ENCODE measurements around the gene ATP6V0A1. TPM values are rescaled to one million over a fixed set of nuclear protein-coding genes. Genes with fewer than 3 reads are reported as not detected.
A peak's percentile ranks its signal among the peaks of the same experiment; 100 is the strongest.

ATP6V0A1 gene
- total RNA-seq, 1 experiment from 2014 or later = 55.2 TPM

- peaks cover 17% of the 10 kb centered on the region for H3K27me3 Mint-ChIP-seq (ENCODE audit: low read depth)
- peak; percentile 68 for ATAC-seq
- no peaks in the 10 kb centered on the region for H3K9me3 Mint-ChIP-seq
- DNase-seq (ENCODE audit: low spot score) = peak; percentile 81
- TF ChIP-seq, protein P1, sequence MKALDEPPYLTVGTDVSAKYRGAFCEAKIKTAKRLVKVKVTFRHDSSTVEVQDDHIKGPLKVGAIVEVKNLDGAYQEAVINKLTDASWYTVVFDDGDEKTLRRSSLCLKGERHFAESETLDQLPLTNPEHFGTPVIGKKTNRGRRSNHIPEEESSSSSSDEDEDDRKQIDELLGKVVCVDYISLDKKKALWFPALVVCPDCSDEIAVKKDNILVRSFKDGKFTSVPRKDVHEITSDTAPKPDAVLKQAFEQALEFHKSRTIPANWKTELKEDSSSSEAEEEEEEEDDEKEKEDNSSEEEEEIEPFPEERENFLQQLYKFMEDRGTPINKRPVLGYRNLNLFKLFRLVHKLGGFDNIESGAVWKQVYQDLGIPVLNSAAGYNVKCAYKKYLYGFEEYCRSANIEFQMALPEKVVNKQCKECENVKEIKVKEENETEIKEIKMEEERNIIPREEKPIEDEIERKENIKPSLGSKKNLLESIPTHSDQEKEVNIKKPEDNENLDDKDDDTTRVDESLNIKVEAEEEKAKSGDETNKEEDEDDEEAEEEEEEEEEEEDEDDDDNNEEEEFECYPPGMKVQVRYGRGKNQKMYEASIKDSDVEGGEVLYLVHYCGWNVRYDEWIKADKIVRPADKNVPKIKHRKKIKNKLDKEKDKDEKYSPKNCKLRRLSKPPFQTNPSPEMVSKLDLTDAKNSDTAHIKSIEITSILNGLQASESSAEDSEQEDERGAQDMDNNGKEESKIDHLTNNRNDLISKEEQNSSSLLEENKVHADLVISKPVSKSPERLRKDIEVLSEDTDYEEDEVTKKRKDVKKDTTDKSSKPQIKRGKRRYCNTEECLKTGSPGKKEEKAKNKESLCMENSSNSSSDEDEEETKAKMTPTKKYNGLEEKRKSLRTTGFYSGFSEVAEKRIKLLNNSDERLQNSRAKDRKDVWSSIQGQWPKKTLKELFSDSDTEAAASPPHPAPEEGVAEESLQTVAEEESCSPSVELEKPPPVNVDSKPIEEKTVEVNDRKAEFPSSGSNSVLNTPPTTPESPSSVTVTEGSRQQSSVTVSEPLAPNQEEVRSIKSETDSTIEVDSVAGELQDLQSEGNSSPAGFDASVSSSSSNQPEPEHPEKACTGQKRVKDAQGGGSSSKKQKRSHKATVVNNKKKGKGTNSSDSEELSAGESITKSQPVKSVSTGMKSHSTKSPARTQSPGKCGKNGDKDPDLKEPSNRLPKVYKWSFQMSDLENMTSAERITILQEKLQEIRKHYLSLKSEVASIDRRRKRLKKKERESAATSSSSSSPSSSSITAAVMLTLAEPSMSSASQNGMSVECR (CRISPR knock-in tag; IDR thresholded peaks at IDR 0.05; ENCODE audit: borderline replicate concordance) = peak; percentile 65; the same call in 1 of the 2 replicates
- TF ChIP-seq KAT7 (CRISPR knock-in tag; IDR thresholded peaks at IDR 0.05; ENCODE audit: borderline replicate concordance) (peak; percentile 22; the same call in 1 of the 2 replicates), MLX (CRISPR knock-in tag; IDR thresholded peaks at IDR 0.05) (no peak), JAZF1 (CRISPR knock-in tag; IDR thresholded peaks at IDR 0.05) (no peak), SP1 (CRISPR knock-in tag; conservative IDR thresholded peaks at IDR 0.05) (peak; percentile 57; the same call in 1 of the 2 replicates), ZNF219 (CRISPR knock-in tag; IDR thresholded peaks at IDR 0.05; ENCODE audit: borderline replicate concordance) (no peak), CREM (CRISPR knock-in tag; IDR thresholded peaks at IDR 0.05) (0 out of 2 replicates have a peak, but pooled peaks have one; percentile 35), MXD4 (CRISPR knock-in tag; IDR thresholded peaks at IDR 0.05; ENCODE audit: borderline replicate concordance) (no peak), HMGA2 (CRISPR knock-in tag; IDR thresholded peaks at IDR 0.05) (no peak), ZNF281 (CRISPR knock-in tag; IDR thresholded peaks at IDR 0.05) (peak; percentile 11; the same call in 1 of the 2 replicates), GABPB1 (CRISPR knock-in tag; IDR thresholded peaks at IDR 0.05) (peak; percentile 75), MAX (CRISPR knock-in tag; IDR thresholded peaks at IDR 0.05) (peak; percentile 58; the same call in 1 of the 2 replicates)
- CTCF ChIA-PET = interaction anchor here (0.6 to 7.1 kb wide), 15 partner anchors 9 to 373 kb away, joined by 3 to 65 read pairs (median 3); partner anchors contain the start of genes CAVIN1, KCNH4, PSMC3IP and STAT3
- H3K4me1 Mint-ChIP-seq = peaks cover 30% of the 10 kb centered on the region
- H3K36me3 Mint-ChIP-seq = peaks cover 11% of the 10 kb centered on the region; the same call in 1 of the 2 replicates
- H3K27ac Mint-ChIP-seq = peak overlapping the region; percentile 65
- H3K4me3 Mint-ChIP-seq = peak overlapping the region; percentile 74
- POLR2A ChIA-PET = interaction anchor here (0.5 to 2.3 kb wide), 5 partner anchors 12 to 169 kb away, joined by 3 to 15 read pairs (median 3); no protein-coding TSS in a partner anchor
Measured at GRCh38 chr17:42536372-42537155, 77.9 kb downstream of the ATP6V0A1 start.

- ChIA-PET CTCF (interaction anchor here (0.8 to 7.1 kb wide), 9 partner anchors 9 to 315 kb away, joined by 3 to 65 read pairs (median 4); partner anchors contain the start of genes PSMC3IP and STAT3), POLR2A (interaction anchor here (0.7 to 2.3 kb wide), 3 partner anchors 11 to 40 kb away, joined by 3 to 15 read pairs (median 3); no protein-coding TSS in a partner anchor)
- H3K9me3 Mint-ChIP-seq = no peaks in the 10 kb centered on the region
- peak overlapping the region; percentile 74 for H3K4me3 Mint-ChIP-seq
- peak overlapping the region; percentile 65; the same call in 1 of the 2 replicates for H3K27ac Mint-ChIP-seq
- peaks cover 27% of the 10 kb centered on the region for H3K4me1 Mint-ChIP-seq
- peaks cover 13% of the 10 kb centered on the region for H3K27me3 Mint-ChIP-seq (ENCODE audit: low read depth)
- peaks cover 12% of the 10 kb centered on the region; the same call in 1 of the 2 replicates for H3K36me3 Mint-ChIP-seq
- DNase-seq (ENCODE audit: low spot score) = no peak
- ATAC-seq = peak; percentile 2; the same call in 1 of the 2 replicates
- TF ChIP-seq E2F4 (CRISPR knock-in tag; IDR thresholded peaks at IDR 0.05; ENCODE audit: borderline replicate concordance, low read depth) = no peak
- TF ChIP-seq FOXK1 (CRISPR knock-in tag; IDR thresholded peaks at IDR 0.05) = no peak
- no peak for TF ChIP-seq ZNF232 (CRISPR knock-in tag; IDR thresholded peaks at IDR 0.05)
- no peak for TF ChIP-seq SMAD3 (CRISPR knock-in tag; IDR thresholded peaks at IDR 0.05; ENCODE audit: borderline replicate concordance)
- no peak for TF ChIP-seq CTCF (IDR thresholded peaks at IDR 0.05)
- no peak for TF ChIP-seq KAT7 (CRISPR knock-in tag; IDR thresholded peaks at IDR 0.05; ENCODE audit: borderline replicate concordance)
- no peak for TF ChIP-seq ZNF423 (CRISPR knock-in tag; IDR thresholded peaks at IDR 0.05)
- no peak for TF ChIP-seq CBFB (CRISPR knock-in tag; IDR thresholded peaks at IDR 0.05; ENCODE audit: low read depth)
- TF ChIP-seq OVOL2 (CRISPR knock-in tag; IDR thresholded peaks at IDR 0.05; ENCODE audit: borderline replicate concordance) = no peak
Measured at GRCh38 chr17:42537156-42537805, 78.6 kb downstream of the ATP6V0A1 start.
